Measurements from ENCODE around the gene USP15.

Gene USP15

DNA sequence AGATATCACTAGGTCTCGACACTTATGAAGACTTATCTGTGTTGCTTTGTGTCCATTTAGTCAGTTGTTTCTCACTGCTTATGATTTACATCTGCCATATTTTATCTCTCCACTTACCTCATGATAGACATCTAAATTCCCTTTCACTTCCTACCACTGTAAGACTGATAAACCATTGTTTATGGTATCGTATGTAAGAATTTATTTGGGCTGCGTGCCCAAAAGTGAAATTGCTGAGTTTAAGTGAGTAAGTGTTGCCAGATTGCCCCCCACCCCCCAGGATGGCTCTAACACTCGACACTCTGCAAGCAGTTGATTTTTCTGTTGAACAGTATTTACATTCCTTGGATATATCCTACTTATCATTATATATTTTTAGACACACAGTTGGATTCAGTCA lies 136.5 kb downstream of the USP15 start:
- no peak for TF ChIP-seq REST (IDR thresholded peaks at IDR 0.05; ENCODE audit: insufficient read depth in 1 of 2, low read depth in 2 of 2, low read length in 2 of 2)

GRCh38 chr12:62400135-62400534 lies 139.9 kb downstream of the USP15 start:
- TF ChIP-seq SIN3A (IDR thresholded peaks at IDR 0.05; ENCODE audit: borderline replicate concordance, insufficient read depth, low read length) (no peak), POLR2AphosphoS5 (IDR thresholded peaks at IDR 0.05; ENCODE audit: low read depth, low read length) (no peak), TAF1 (IDR thresholded peaks at IDR 0.05; ENCODE audit: borderline replicate concordance, insufficient read depth, low read length) (no peak), REST (IDR thresholded peaks at IDR 0.05; ENCODE audit: insufficient read depth in 1 of 2, low read depth in 2 of 2, low read length in 2 of 2) (no peak), FOXP2 (optimal IDR thresholded peaks at IDR 0.05; ENCODE audit: borderline replicate concordance, extremely low read depth, extremely low read length, insufficient read depth) (no peak)

DNA sequence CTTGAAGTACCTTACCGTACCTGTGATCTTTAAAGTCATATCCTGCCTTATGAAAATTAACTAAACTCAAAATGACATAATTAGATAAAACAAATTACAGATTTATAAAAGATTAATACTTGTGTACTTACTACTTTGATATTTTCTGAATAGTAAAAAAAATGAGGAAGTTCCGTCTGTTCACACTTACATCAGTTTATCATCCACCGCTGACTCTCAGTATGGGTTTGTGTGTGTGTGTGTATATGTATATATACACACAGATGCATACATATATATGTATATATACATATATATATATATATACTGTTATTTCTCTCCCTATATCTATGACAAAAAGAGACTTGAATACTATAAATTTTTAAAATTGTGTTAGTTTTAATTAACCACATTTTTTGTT lies 141.4 kb downstream of the USP15 start:
- no peak for TF ChIP-seq FOXP2 (optimal IDR thresholded peaks at IDR 0.05; ENCODE audit: borderline replicate concordance, extremely low read depth, extremely low read length, insufficient read depth)
- no peak for TF ChIP-seq TAF1 (IDR thresholded peaks at IDR 0.05; ENCODE audit: borderline replicate concordance, insufficient read depth, low read length)

- no peak for TF ChIP-seq FOXP2 (optimal IDR thresholded peaks at IDR 0.05; ENCODE audit: borderline replicate concordance, extremely low read depth, extremely low read length, insufficient read depth)
- no peak for TF ChIP-seq SIN3A (IDR thresholded peaks at IDR 0.05; ENCODE audit: borderline replicate concordance, insufficient read depth, low read length)
- no peak for TF ChIP-seq POLR2AphosphoS5 (IDR thresholded peaks at IDR 0.05; ENCODE audit: low read depth, low read length)
- TF ChIP-seq TAF1 (IDR thresholded peaks at IDR 0.05; ENCODE audit: borderline replicate concordance, insufficient read depth, low read length), result no peak
- no peak for TF ChIP-seq REST (IDR thresholded peaks at IDR 0.05; ENCODE audit: insufficient read depth in 1 of 2, low read depth in 2 of 2, low read length in 2 of 2)
These were observed 142.8 kb downstream of the USP15 start for GRCh38 chr12:62403031-62403430.

DNA sequence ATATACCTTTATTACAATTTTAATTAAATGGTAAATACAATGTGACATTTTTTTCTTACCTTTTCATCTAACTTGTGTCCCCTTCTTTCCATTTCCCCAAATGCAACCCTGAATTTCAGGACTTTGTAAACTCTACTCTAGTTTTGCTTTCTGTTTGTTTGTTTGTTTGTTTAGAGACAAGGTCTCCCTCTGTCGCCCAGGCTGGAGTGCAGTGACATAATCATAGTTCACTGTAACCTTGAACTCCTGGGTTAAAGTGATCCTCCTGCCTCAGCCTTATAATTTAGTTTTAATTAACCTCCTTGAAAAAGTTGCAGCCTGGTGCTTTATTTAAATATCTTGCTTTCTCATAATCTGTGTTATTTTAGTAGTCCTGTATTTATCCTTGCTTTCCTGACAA lies 147.4 kb downstream of the USP15 start:
- TF ChIP-seq REST (IDR thresholded peaks at IDR 0.05; ENCODE audit: insufficient read depth in 1 of 2, low read depth in 2 of 2, low read length in 2 of 2), result no peak
- TF ChIP-seq POLR2AphosphoS5 (IDR thresholded peaks at IDR 0.05; ENCODE audit: low read depth, low read length), result no peak
- no peak for TF ChIP-seq TAF1 (IDR thresholded peaks at IDR 0.05; ENCODE audit: borderline replicate concordance, insufficient read depth, low read length)
- TF ChIP-seq SIN3A (IDR thresholded peaks at IDR 0.05; ENCODE audit: borderline replicate concordance, insufficient read depth, low read length), result no peak

Measured in PFSK-1 (cell line).